Measurements from ENCODE around the gene GRIN1.

The GRIN1 gene

DNA sequence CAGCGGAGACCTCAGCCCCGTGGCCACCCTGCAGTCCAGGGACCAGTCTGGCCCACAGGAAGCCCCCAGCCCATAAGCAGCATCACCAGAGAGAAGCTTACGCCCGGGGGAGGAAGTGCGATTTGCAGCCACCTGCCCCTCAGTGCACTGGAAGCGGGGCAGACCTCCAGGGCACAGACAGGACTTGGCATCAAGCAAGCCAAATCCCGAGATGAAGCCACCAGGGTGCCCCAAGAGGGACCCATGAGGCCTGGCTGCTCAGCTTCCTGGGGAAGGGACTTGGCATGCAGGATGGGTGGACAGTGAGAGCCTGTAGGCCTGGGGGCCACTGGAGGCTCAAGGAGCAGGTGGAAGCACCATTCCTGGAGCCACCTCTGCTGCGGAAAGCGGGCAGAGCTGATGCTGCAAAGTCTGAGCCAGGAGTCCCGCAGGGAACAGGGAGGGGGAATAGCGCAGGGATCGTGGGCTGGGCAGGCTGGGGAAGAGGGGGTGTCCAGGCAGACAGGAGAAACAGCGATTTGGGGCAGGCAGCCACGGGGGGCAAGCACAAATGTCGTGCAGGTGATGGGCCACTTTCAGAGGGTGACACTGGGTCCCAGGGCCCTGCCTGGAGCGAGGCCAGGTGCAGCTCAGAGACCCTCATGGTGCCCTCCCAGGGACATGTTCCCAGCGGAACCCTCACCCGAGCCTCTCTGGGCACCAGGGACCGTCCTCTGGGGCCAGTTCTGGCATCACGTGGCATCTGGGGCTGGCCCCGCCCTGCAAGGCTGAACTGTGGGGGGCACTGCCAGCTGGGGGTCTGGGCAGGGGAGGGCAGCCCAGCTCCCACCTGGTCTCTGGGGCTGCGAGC is 27.7 kb downstream of the GRIN1 start:
- DNase-seq, result no peak

DNA sequence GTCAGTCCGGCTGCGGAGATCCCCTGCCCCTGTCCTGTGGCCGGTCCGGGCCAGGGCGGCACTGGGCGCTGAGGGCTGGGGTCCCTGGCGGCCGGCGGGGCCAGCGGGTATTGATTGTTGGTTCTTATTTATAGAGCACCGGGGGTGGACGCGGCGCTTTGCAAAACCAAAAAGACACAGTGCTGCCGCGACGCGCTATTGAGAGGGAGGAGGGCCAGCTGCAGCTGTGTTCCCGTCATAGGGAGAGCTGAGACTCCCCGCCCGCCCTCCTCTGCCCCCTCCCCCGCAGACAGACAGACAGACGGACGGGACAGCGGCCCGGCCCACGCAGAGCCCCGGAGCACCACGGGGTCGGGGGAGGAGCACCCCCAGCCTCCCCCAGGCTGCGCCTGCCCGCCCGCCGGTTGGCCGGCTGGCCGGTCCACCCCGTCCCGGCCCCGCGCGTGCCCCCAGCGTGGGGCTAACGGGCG is 28.4 kb downstream of the GRIN1 start:
- DNase-seq, result no peak

DNA sequence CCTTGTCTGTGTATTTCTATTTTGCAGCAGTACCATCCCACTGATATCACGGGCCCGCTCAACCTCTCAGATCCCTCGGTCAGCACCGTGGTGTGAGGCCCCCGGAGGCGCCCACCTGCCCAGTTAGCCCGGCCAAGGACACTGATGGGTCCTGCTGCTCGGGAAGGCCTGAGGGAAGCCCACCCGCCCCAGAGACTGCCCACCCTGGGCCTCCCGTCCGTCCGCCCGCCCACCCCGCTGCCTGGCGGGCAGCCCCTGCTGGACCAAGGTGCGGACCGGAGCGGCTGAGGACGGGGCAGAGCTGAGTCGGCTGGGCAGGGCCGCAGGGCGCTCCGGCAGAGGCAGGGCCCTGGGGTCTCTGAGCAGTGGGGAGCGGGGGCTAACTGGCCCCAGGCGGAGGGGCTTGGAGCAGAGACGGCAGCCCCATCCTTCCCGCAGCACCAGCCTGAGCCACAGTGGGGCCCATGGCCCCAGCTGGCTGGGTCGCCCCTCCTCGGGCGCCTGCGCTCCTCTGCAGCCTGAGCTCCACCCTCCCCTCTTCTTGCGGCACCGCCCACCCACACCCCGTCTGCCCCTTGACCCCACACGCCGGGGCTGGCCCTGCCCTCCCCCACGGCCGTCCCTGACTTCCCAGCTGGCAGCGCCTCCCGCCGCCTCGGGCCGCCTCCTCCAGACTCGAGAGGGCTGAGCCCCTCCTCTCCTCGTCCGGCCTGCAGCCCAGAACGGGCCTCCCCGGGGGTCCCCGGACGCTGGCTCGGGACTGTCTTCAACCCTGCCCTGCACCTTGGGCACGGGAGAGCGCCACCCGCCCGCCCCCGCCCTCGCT is 29.0 kb downstream of the GRIN1 start:
- no peak for DNase-seq

DNA sequence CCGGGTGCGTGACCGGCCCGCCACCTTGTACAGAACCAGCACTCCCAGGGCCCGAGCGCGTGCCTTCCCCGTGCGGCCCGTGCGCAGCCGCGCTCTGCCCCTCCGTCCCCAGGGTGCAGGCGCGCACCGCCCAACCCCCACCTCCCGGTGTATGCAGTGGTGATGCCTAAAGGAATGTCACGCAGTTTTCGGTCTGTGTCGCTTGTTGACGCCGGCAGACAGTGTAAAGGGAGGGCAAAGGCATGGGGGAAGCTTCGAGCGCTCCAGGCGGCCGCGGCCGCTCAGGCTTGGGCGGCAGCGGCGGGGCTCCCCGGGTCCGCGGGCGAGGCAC is 29.6 kb downstream of the GRIN1 start:
- DNase-seq, result no peak

DNA sequence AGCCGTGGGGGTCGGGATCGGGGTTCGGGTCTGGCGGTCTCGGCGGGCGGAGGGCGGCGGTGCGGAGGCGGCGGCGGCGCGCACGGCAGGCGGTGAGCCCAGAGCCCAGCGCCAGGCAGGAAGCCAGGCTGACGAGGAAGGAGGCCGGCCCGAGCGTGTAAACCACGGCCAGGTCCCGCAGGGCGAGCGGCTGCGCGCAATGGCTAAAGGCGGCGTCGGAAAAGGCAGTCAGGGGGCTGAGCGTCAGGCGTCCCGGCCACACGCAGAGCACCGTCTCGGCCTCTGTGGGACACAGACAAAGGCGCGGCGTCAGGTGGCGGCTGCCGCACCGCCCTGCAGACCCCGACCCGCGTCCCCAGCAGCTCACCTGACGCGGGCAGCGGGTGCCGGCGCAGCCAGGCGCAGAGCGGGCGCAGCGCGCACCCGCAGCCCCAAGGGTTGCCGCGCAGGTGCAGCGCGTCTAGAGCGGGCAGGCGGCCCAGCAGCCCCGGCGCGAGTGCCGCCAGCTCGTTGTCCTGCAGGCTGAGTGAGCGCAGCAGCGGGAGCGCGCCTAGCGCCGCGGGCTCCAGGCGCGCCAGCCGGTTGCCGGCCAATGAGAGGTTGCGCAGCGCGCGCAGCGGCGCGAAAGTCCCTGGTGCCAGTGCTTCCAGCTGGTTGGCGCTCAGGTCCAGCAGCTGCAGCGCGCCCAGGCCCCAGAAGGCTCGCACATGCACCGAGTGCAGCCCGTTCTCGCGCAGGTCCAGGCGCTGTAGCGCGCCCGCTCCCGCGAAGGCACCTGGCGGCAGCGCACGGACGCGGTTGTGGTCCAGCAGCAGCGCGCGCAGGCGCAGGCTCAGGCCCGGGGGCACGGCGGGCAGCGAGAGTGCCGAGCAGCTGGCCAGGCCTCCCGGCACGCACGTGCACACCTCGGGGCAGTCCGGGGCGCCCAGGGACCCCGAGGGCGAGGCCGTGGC is 30.2 kb downstream of the GRIN1 start:
- no peak for DNase-seq

DNA sequence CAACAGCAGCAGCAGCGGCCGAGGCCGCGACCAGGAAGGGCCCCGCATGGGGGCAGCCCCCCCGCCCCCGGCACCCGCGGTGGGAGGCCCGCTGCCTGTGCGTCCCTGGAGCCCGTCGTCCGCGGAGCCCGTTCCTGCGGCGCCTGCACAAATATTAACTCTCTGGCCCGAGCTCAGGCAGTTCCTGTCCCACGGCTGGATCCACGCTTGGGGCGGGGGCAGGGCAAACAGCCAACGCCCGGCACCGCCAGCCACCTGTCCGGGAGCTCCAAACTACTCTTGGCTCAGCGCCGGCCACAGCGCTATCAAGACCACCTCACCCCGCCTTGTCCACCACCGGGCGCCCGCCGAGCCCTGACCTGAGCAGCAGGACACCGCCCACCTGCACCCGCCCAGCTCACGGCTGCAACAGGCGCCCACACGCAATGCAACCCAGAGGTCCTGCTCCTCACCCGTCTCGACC is 31.0 kb downstream of the GRIN1 start, which contains the start of gene LRRC26:
TSS of gene LRRC26 (minus strand) at position 156 of the 463 bp plus-strand sequence. CDS start at position 48, 108 bp downstream.
- DNase-seq, result no peak

DNA sequence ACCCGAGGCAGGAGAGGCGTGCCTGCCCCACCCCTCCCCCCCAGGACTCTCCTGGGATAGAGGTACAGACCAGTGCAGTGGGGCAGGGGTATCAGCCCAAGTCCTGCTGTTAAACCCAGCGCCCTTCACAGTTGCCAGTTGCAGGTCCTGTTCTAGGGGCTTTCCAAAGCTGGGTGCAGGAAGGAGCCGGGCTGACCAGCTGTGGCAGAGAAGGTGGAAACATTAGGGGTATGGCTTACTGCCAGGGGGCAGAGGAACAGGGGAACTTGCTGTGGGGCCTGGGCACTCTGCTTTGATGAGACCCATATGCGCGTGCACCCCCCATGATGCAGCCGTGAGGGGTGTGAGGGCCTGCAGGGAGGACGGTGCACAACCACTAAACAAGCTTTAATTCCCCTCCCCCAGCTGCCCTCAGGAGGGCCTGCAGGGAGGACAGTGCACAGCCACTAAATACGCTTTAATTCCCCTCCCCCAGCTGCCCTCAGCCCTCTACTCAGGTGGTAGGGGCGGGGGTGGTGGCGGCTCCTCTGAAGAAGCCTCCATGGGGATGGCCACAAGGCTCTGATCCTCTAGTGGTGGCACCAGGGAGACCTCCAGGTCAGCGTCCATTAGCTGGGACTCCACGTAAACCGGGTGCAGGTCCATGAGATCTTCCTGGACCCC is 31.7 kb downstream of the GRIN1 start:
- DNase-seq, result no peak

DNA sequence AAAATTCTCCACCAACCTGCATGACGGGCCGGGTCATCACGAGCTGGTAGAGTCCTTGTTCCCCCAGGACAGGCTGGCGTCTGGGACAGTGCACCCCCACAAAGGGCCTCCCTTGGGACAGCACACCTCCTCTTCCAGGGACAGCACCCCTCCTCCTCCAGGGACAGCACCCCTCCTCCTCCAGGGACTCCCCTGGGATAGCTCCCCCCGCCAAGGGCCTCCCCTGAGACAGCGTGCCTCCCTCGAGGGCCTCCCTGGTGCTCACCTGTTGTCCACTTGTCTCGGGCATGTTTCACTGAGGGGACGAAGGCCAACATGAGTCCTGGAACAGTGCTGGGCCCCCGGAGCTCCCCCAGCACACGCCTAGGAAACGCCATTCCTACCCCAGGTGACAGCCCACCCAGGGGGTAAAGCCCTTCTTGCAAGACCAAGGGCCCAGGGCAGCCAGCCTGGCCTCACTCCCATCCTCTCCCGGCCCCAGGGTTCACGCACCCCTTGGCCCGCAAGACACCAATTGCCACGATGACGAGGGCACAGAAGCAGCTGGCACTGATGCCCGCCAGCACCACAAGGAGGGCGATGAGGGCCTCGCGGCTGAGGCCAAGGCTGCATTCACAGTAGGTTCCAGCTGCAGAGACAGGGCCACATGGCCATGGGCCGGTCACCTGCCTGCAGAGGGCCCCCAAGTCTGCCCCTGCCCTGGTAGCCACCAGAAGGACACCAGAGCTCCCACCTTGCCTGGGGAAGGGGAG is 32.4 kb downstream of the GRIN1 start:
- no peak for DNase-seq

DNA sequence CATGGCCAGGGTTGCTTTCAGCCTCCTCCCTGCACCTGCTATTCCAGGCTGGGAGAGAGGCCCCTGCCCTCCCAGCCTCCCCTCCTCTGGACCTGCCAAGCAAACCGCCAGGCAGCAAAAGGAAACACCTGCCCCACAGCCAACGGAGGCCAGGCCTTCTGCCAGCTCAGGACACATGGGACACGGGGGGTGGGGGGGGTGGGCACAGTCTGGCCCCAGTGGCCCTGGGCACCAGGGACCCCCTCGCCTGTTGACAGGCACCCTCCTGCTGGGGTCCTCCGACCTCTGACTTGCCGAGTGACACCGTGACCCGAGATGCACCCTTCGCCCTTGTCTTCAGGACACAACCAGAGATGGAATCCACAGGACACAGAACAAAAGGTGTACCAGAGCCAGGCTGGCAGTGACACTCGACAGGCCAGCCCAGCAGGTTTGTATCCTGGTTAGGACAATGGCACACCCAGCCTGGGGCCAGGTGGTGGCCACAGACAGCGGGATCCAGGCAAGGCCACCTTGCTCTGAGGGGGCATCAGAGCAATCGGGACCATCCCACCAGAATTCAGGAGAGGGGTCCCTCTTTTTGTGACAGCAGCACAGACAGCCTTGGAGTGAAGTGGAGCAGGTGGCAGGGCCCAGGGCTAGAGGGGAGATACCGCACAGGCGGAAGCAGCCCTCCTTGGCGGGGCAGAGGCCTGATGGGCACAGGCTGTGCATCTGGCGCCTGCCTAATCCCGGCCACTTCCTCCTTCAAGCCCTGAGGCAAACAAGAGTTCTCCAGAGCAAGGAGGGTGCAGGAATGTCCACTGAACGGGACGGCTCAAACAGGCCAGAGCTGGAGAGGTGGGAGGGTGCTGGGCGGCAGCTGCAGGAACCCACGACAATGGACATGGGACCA is 34.2 kb downstream of the GRIN1 start:
- DNase-seq, result no peak

DNA sequence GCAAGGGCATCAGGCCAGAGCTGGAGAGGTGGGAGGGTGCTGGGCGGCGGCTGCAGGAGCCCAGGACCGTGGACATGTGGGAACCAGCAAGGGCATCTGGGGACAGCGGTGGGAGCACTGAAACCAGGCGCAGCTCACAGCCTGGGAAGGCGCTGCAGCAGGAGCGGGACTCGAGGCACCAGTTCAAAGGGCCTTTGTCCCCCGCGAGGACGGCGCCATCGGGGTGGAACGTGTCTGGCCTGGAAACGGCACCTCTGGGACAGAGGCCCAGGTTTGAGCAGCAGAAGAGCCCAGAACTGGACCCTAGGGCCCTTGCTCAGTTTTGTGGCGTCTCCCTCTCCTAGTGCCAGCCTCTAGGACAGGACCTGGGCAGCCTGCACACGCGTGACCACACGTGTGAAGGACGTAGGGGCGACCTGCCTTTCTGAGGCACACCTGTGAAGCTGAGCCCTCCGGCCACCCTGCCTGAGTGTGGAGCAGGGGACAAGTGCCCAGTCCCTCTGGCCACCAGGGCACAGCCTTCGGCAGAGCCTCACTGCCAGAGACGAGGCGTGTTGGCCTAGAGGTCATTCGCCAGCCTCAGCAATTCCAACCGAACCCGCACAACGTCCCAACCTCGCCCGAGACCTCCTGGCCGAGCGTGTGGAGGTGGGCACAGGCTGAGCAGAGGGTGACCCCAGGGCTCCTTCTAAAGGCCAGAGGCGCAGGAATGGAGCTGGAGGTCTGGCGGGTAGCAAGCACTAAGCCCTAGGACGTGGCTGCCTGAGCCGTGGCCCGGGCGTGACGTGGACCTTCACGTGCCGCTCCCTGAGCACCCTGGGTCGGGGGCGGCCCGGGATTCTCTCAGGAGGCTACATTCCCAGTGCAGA is 35.1 kb downstream of the GRIN1 start:
- DNase-seq, result no peak

DNA sequence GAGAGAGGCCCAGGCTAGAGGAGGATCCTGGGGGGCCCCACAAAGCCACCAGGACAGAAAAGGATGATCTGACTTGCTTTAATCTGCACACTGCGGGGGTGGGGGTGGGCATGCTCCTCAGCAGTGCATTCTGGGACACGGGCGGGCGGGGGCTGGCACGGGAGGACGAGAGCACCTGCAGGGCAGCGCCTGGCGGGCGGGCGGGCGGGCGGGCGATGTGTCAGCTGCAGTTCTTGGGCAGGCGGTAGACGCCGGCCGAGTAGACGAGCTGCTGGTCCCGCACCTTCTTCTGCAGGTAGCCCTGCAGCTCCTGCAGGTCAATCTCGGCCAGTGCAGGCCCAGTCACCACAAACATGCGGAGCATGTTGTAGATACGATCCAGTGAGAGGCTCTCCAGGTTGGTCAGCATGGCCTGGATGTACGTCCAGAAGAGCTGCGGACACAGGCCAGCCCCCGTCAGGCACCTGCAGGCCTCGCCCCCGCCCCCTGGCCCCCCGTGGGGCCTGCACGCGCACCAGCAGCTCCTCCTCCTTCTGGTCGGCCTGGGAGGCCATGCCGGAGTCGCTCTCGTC is 35.9 kb downstream of the GRIN1 start:
- no peak for DNase-seq

DNA sequence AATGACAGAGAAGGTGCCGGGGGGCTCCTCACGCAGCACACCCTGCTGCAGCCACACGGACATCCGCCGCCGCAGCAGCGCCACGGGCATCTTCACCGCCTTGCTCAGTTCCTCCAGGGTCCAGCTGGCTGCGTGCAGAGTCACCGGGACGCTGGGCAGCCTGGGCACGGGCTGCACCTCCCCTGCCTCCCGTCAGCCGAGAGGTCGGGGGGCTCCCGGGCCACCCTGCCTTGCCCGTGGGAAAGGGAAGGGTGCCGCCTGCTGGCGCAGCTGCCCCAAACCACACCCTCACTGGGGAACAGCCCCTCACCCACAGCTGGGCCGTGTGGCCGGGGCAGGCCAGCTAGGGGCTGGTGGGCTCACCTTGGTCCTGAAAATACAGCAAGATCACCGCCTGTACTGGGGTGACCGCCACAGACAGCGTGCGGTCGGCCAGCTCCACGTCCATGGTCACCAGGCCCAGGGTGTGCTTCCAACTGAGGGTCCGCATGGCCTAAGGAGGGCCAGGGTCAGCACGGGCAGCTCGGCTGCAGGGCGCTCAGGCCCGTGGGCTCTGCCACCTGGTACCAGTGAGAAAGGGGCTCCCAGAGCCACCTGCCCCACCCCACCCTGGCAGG is 36.5 kb downstream of the GRIN1 start:
- DNase-seq, result no peak

DNA sequence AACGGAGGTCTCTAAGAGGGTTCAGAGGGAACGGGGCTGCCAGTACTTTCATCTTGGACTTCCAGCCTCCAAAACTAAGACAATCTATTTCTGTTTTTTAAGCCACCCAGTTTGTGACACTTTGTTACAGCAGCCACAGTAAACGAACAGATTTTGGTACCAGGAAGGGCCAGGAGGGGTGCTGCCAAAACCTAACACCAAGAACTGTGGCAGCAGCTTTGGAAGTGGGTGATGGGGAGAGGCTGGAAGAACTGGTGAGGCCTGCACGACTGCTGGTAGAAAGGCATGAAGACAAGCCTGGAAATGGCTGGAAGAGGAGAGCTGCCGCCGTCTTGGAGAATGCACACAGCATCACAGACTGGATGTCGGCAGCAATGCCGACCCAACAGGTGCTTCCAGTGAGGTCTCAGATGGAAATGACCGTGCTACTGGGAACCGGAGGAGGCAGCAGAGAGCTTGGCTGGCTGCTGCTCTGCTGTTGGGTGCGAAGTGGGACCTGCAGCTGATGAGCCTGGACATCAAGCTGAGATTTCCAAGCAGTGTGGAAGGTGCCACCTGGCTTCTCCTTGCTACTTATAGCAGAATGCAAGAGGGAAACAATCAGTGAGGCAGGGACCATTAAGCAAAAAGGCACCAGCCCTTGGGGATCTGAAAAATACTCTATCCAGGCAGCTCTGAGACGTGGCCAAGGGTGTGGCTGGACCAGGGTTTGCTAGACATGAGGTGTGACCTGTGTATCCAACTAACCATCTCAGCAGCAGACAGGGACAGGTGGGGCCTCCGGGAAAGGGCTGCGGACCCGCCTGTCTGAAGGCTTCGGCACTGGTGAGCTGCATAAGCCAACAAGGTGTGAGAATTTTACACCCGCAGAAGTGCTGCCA is 37.6 kb downstream of the GRIN1 start:
- DNase-seq, result no peak

DNA sequence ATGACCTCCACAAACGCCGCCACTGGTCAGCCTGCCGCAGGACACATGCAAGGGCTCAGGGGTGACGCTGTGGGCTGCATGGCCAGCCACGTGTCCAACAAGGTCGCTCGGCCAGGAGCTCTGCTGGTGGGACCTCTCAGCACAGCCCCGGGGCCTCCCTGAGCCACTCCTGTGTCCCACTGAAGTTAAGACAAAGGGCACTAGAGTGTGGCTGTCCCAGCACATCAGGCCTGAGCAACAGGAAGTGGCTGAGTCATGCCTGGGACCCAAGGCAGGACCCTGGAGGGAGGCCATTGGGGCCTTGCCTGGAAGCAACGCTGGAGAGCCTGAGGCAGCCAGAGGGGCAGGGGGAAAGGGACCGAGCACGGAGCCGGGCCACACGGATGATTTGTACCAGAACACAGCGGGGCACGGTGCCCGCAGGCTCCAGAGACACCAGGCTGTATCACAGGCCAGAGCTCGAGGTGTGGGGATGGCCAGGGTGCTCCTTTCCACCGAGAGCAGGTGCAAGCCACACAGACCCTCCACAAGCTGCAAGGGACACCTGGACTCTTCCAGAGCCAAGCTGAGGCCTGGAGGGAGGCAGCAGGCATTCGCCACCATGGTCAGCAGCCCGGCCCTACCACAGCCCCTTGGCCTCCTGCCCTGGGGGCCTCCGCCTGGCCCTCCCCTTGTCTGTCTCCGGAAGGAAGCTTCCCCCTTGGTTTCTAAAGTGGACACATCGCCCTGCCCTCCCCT is 39.4 kb downstream of the GRIN1 start:
- DNase-seq, result no peak

DNA sequence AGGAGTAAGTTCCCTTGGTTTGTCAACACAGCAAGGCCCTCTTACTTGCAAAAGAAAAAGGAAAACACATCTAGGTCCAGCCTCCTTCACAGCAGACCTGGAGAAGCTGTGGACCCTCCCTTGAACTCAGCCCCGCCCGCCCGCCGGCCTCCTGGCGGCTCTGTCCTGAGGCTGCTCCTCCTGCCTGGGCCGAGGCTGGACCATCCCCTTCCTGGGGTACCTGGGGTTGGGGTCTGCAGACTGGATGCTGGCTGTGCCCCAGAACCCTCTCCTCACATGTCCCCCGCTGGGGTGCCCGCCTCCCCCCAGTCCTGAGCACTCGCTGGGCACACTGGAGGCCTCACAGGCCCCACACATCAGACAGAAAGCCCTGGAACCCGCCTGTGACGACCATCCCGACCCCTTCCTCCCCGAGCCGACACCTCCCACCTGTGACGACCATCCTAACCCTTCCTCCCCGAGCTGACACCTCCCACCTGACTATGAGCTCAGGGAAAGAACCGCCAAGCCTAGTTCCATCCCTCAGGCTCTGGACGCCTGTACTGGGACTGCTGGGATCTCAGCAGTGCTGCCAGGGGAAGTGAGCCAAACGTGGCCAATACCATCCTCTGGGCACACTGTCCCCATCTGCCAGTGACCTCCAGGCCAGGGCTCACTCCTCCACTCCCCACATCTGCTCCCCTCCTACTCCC is 40.1 kb downstream of the GRIN1 start:
- DNase-seq, result no peak

DNA sequence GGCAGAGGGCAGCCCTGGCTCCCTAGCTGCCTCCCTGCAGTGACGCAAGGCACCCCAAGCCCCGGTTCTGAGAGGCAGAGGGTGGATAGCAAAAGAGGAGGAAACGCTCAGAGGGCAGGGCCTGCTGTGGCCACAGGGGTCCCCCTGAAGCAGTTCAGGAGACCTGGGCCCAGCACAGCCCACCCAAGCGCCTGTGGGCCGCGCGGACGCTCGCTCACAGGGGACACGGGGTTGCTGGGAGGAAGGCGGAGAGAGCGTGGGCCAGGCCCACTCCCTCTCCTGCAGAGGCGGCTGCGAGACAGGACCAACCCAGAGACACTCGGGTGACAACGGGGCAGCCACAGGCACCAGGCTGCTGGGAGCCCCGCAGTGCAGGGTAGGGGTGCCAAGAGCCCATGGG is 40.8 kb downstream of the GRIN1 start:
- DNase-seq, result no peak
